Measurements from ENCODE around the gene UGGT2. TPM values are rescaled to one million over a fixed set of nuclear protein-coding genes. Genes with fewer than 3 reads are reported as not detected.

UGGT2 gene
- polyA plus RNA-seq = 23.1 TPM
- long read RNA-seq, donor 1, partial matches to known transcripts = 0 of 1 reads
- long read RNA-seq, donor 1, other reads (novel, unspliced or antisense) = 0 of 1 reads
- long read RNA-seq, donor 2, partial matches to known transcripts = 8 of 12 reads
- long read RNA-seq, donor 2, other reads (novel, unspliced or antisense) = 0 of 12 reads
- long read RNA-seq, donor 3 = 0 reads
- long read RNA-seq, donor 4 = 0 reads
- long read RNA-seq, donor 5, partial matches to known transcripts = 0 of 1 reads
- long read RNA-seq, donor 5, other reads (novel, unspliced or antisense) = 0 of 1 reads
- long read RNA-seq, donor 6, partial matches to known transcripts = 0 of 3 reads
- long read RNA-seq, donor 6, other reads (novel, unspliced or antisense) = 0 of 3 reads
- long read RNA-seq, donor 7, partial matches to known transcripts = 10 of 13 reads
- long read RNA-seq, donor 7, other reads (novel, unspliced or antisense) = 0 of 13 reads
- long read RNA-seq, donor 8, partial matches to known transcripts = 10 of 12 reads
- long read RNA-seq, donor 8, other reads (novel, unspliced or antisense) = 0 of 12 reads
- long read RNA-seq, donor 9, partial matches to known transcripts = 12 of 13 reads
- long read RNA-seq, donor 9, other reads (novel, unspliced or antisense) = 0 of 13 reads
- long read RNA-seq, donor 10, partial matches to known transcripts = 0 of 1 reads
- long read RNA-seq, donor 10, other reads (novel, unspliced or antisense) = 0 of 1 reads
- long read RNA-seq, donor 11, partial matches to known transcripts = 0 of 1 reads
- long read RNA-seq, donor 11, other reads (novel, unspliced or antisense) = 0 of 1 reads

- H3K4me1 ChIP-seq (ENCODE audit: control insufficient read depth, insufficient read depth, low read length) = no peaks in the 10 kb centered on the region
- WGBS (ENCODE audit: insufficient coverage, low lambda C conversion rate) = no CpG with 5 or more reads among the region's 77 CpGs
Observed at GRCh38 chr13:96053003-96053703, at the start of gene UGGT2. UGGT2 (minus strand) TSS chr13:96053401; CDS start chr13:96053312, 89 bp downstream.

GRCh38 chr13:96100457-96101220 is 47.4 kb upstream of the UGGT2 start:
- Histone ChIP-seq H3K27me3 (ENCODE audit: control insufficient read depth, insufficient read depth, low read length) (no peaks in the 10 kb centered on the region), H3K4me1 (ENCODE audit: control insufficient read depth, insufficient read depth, low read length) (no peaks in the 10 kb centered on the region), H3K4me3 (ENCODE audit: low read length) (no peak overlapping the region), H3K9me3 (ENCODE audit: control insufficient read depth, low read depth, low read length) (no peaks in the 10 kb centered on the region), H3K27ac (ENCODE audit: low read length) (no peak overlapping the region), H3K36me3 (ENCODE audit: control insufficient read depth, insufficient read depth, low read length) (no peaks in the 10 kb centered on the region)
- whole genome bisulfite sequencing (ENCODE audit: insufficient coverage, low lambda C conversion rate) = no CpG with 5 or more reads among the region's 4 CpGs
- no peak for DNase-seq

More at GRCh38 chr13:96053003-96053703, at the start of gene UGGT2:
- peak; percentile 93 to 94 for DNase-seq
- Histone ChIP-seq H3K27ac (ENCODE audit: low read length) (peak within 1 kb of the TSS; percentile 81), H3K9me3 (ENCODE audit: control insufficient read depth, low read depth, low read length) (no peaks in the 10 kb centered on the region), H3K36me3 (ENCODE audit: control insufficient read depth, insufficient read depth, low read length) (no peaks in the 10 kb centered on the region), H3K4me3 (ENCODE audit: low read length) (peak within 1 kb of the TSS; percentile 74), H3K27me3 (ENCODE audit: control insufficient read depth, insufficient read depth, low read length) (no peaks in the 10 kb centered on the region)

- H3K4me1 ChIP-seq (ENCODE audit: control insufficient read depth, insufficient read depth, low read length) = peaks cover 3% of the 10 kb centered on the region
- DNase-seq = no peak
- H3K9me3 ChIP-seq (ENCODE audit: control insufficient read depth, low read depth, low read length) = no peaks in the 10 kb centered on the region
- no peak overlapping the region for H3K27ac ChIP-seq (ENCODE audit: low read length)
- no peaks in the 10 kb centered on the region for H3K36me3 ChIP-seq (ENCODE audit: control insufficient read depth, insufficient read depth, low read length)
- H3K27me3 ChIP-seq (ENCODE audit: control insufficient read depth, insufficient read depth, low read length) = peaks cover 33% of the 10 kb centered on the region
- no peak overlapping the region for H3K4me3 ChIP-seq (ENCODE audit: low read length)
Observed at GRCh38 chr13:96093296-96094006, 40.2 kb upstream of the UGGT2 start.

DNA sequence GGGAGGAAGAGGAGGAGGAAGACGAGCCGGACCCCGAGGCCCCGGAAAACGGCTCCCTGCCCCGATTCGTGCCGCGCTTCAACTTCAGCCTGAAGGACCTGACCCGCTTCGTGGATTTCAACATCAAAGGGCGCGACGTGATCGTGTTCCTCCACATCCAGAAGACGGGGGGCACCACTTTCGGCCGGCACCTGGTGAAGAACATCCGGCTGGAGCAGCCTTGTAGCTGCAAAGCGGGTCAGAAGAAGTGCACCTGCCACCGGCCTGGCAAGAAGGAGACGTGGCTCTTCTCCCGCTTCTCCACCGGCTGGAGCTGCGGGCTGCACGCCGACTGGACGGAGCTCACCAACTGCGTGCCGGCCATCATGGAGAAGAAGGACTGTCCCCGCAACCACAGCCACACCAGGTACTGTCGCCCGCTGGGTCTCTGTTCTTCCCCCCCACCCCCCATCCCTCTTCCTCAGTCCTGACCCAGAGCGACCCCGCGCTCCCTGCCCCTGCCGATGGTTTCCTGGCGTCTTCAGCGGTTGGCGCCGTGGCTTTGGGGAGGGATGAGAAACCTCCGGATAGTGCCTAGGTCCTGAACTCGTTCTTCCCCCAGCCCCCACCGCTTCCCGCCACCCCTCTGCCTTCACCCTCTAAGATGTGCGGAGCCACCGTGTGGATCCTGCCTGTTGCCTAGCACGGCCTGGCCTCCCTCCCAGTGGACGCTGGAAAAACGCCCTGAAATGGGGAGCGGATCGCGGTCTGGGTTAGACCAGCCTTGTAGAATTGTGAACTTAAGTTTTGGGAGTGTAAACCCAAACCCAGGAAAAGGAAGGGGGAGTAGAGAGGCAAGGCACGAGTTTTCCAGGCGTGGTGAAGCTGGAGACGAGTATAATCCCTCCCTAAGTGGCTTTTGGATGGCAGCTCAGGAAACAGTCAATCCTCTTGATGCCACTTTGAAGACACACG is 38.2 kb upstream of the UGGT2 start:
- H3K27ac ChIP-seq (ENCODE audit: low read length) = no peak overlapping the region
- peaks cover 35% of the 10 kb centered on the region for H3K27me3 ChIP-seq (ENCODE audit: control insufficient read depth, insufficient read depth, low read length)
- no peaks in the 10 kb centered on the region for H3K36me3 ChIP-seq (ENCODE audit: control insufficient read depth, insufficient read depth, low read length)
- peaks cover 3% of the 10 kb centered on the region for H3K4me1 ChIP-seq (ENCODE audit: control insufficient read depth, insufficient read depth, low read length)
- H3K4me3 ChIP-seq (ENCODE audit: low read length) = peak overlapping the region; percentile 28
- peak in 1 of 2 donors; percentile 20 for DNase-seq
- no CpG with 5 or more reads among the region's 57 CpGs for WGBS (ENCODE audit: insufficient coverage, low lambda C conversion rate)
- H3K9me3 ChIP-seq (ENCODE audit: control insufficient read depth, low read depth, low read length) = no peaks in the 10 kb centered on the region

DNA sequence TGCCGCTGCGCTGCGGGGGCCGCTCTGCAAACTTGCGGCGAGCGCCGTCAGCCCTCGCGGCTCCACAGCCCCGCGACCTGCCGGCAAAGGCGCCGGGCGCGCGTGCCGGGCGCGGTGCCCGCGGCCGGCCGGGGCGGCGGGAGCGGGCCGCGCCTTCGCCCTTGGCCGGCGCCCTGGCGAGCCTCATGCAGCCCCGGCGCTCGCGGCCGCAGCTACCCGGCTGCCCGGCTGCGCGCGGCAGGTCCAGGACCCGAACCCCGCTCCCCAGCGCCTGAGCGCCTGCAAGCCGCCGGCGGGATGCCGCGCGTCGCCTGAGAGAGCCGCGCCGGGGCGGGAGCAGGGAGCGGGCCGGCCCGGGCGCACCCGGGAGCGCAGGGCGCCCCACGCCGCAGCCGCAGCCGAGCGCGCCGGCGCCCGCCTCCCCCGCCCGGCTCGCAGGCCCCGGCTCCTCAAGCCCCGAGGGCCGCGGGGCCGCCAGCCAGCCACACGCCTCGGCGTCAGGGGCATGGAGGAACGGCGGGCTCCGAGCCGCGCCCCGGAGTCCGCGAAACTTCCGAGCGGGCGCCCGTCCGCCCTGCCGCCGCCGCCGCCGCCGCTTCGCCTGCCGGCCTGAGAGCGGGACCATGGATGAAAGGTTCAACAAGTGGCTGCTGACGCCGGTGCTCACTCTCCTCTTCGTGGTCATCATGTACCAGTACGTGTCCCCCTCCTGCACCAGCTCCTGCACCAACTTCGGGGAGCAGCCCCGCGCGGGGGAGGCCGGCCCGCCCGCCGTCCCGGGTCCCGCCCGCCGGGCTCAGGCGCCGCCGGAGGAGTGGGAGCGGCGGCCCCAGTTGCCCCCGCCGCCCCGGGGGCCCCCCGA is 37.3 kb upstream of the UGGT2 start:
- H3K27me3 ChIP-seq (ENCODE audit: control insufficient read depth, insufficient read depth, low read length) = peaks cover 35% of the 10 kb centered on the region
- no peaks in the 10 kb centered on the region for H3K36me3 ChIP-seq (ENCODE audit: control insufficient read depth, insufficient read depth, low read length)
- no peaks in the 10 kb centered on the region for H3K9me3 ChIP-seq (ENCODE audit: control insufficient read depth, low read depth, low read length)
- no peak overlapping the region for H3K27ac ChIP-seq (ENCODE audit: low read length)
- DNase-seq = peak in 1 of 2 donors; percentile 47
- peak overlapping the region; percentile 39 for H3K4me3 ChIP-seq (ENCODE audit: low read length)
- peaks cover 3% of the 10 kb centered on the region for H3K4me1 ChIP-seq (ENCODE audit: control insufficient read depth, insufficient read depth, low read length)
- WGBS (ENCODE audit: insufficient coverage, low lambda C conversion rate) = no CpG with 5 or more reads among the region's 133 CpGs

DNA sequence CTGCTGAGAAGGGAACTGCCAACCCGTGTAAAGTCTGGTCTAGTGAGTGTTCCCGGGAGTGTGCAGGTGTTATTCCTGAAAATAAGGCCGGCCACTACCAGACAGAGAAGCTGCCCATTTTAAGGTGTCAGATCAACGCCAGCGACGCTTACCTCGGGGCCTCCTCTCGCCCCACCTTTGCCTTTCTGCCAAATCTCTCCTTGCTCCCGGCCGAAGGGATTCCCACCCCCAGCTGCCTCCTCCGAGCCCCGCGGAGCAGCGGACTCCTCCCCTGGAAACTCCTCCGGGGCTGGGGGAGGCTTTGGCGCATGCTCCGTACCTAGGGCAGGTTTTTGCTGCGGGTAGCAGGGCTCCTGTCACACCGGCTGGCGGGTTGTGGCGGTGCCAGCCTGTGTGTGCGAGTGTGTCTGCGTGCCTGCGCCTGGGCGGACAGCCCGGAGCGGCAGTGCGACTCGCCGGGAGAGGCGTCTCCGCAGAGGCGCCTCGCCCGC is 36.6 kb upstream of the UGGT2 start, which contains the start of gene HS6ST3:
HS6ST3 (plus strand) TSS at position 359 of the 491 bp plus-strand sequence.
- peaks cover 35% of the 10 kb centered on the region for H3K27me3 ChIP-seq (ENCODE audit: control insufficient read depth, insufficient read depth, low read length)
- H3K36me3 ChIP-seq (ENCODE audit: control insufficient read depth, insufficient read depth, low read length) = no peaks in the 10 kb centered on the region
- H3K27ac ChIP-seq (ENCODE audit: low read length) = no peak within 1 kb of the TSS
- no CpG with 5 or more reads among the region's 35 CpGs for WGBS (ENCODE audit: insufficient coverage, low lambda C conversion rate)
- DNase-seq = peak in 1 of 2 donors; percentile 35
- no peaks in the 10 kb centered on the region for H3K9me3 ChIP-seq (ENCODE audit: control insufficient read depth, low read depth, low read length)
- peaks cover 3% of the 10 kb centered on the region for H3K4me1 ChIP-seq (ENCODE audit: control insufficient read depth, insufficient read depth, low read length)
- peak within 1 kb of the TSS; percentile 39 for H3K4me3 ChIP-seq (ENCODE audit: low read length)

- peaks cover 31% of the 10 kb centered on the region for H3K27me3 ChIP-seq (ENCODE audit: control insufficient read depth, insufficient read depth, low read length)
- H3K36me3 ChIP-seq (ENCODE audit: control insufficient read depth, insufficient read depth, low read length) = no peaks in the 10 kb centered on the region
- no peaks in the 10 kb centered on the region for H3K9me3 ChIP-seq (ENCODE audit: control insufficient read depth, low read depth, low read length)
- no peak for DNase-seq
- no peak overlapping the region for H3K27ac ChIP-seq (ENCODE audit: low read length)
- 100% methylated on average over 1 of the region's 4 CpGs for WGBS (ENCODE audit: insufficient coverage, low lambda C conversion rate)
- peaks cover 3% of the 10 kb centered on the region for H3K4me1 ChIP-seq (ENCODE audit: control insufficient read depth, insufficient read depth, low read length)
- no peak overlapping the region for H3K4me3 ChIP-seq (ENCODE audit: low read length)
Observed at GRCh38 chr13:96089139-96089538, 35.9 kb upstream of the UGGT2 start.

DNA sequence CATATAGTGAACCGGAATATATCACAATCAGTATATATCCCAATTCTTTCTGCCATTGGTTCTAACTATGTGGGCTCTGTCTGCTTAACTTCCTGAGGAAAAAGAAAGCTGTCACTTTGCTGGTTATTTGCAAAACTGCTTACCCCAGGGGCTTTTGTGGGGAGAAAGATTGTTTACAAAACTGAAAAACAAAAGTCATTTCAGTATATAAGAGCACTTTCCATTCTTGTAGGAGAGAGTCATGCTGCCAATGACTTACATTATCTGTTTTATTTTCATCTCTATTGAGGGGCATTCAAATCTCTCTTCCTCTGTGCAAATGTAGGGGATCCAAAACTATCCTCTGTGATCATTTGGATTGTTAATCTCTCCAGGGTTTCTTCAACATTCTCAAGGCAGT is 33.5 kb upstream of the UGGT2 start:
- no peak for DNase-seq
- WGBS (ENCODE audit: insufficient coverage, low lambda C conversion rate) = no CpG with 5 or more reads among the region's 1 CpG
- Histone ChIP-seq H3K36me3 (ENCODE audit: control insufficient read depth, insufficient read depth, low read length) (no peaks in the 10 kb centered on the region), H3K4me1 (ENCODE audit: control insufficient read depth, insufficient read depth, low read length) (peaks cover 8% of the 10 kb centered on the region), H3K27ac (ENCODE audit: low read length) (no peak overlapping the region), H3K4me3 (ENCODE audit: low read length) (no peak overlapping the region), H3K9me3 (ENCODE audit: control insufficient read depth, low read depth, low read length) (no peaks in the 10 kb centered on the region), H3K27me3 (ENCODE audit: control insufficient read depth, insufficient read depth, low read length) (peaks cover 25% of the 10 kb centered on the region)
